ENCODE measurements around the gene C2CD5. TPM values are rescaled to one million over a fixed set of nuclear protein-coding genes. Genes with fewer than 3 reads are reported as not detected.

The C2CD5 gene
- total RNA-seq, 1 experiment from 2014 or later = 27.1 TPM

DNA sequence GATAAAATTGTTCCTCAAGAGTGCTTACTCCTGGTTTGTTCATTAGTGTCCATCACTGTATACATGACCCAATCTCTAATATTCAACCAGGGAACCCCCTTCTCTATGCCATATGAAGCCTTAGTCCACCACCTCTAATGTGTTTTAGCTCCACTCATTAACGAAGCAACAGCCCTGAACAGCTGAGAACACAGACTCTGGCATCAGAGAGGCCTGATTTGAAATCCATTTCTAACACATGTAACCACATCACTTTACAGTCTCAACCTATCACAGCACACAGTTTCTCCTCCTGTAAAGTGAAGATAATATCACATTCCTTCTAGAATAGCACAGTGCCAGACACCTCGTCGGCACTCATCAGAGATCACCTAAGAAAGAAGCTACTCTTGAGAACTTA, 64.3 kb downstream of the C2CD5 start:
- ChIA-PET POLR2A (ENCODE audit: low non-redundant PET) (no interaction called here), CTCF (no interaction called here)
- BruUV-seq (replicated peaks) = no TSS peak
- TF ChIP-seq, protein P1, sequence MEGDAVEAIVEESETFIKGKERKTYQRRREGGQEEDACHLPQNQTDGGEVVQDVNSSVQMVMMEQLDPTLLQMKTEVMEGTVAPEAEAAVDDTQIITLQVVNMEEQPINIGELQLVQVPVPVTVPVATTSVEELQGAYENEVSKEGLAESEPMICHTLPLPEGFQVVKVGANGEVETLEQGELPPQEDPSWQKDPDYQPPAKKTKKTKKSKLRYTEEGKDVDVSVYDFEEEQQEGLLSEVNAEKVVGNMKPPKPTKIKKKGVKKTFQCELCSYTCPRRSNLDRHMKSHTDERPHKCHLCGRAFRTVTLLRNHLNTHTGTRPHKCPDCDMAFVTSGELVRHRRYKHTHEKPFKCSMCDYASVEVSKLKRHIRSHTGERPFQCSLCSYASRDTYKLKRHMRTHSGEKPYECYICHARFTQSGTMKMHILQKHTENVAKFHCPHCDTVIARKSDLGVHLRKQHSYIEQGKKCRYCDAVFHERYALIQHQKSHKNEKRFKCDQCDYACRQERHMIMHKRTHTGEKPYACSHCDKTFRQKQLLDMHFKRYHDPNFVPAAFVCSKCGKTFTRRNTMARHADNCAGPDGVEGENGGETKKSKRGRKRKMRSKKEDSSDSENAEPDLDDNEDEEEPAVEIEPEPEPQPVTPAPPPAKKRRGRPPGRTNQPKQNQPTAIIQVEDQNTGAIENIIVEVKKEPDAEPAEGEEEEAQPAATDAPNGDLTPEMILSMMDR (conservative IDR thresholded peaks at IDR 0.05; ENCODE audit: low read depth, low read length) = no peak
- TF ChIP-seq EZH2 (IDR thresholded peaks at IDR 0.05; ENCODE audit: borderline replicate concordance, low read depth, low read length, poor library complexity, severe bottlenecking) = no peak
- Histone ChIP-seq H3K27ac (ENCODE audit: low read depth, low read length, poor library complexity, severe bottlenecking) (no peak overlapping the region), H3K9me3 (ENCODE audit: low read depth, low read length, poor library complexity, severe bottlenecking) (no peaks in the 10 kb centered on the region), H3K4me3 (ENCODE audit: low read depth, low read length, poor library complexity, severe bottlenecking) (no peak overlapping the region), H3K27me3 (replicated peaks; ENCODE audit: insufficient read depth, low read depth, low read length, poor library complexity) (no peaks in the 10 kb centered on the region), H3K4me1 (ENCODE audit: insufficient read depth, low read length, poor library complexity, severe bottlenecking) (no peaks in the 10 kb centered on the region), H3K36me3 (ENCODE audit: insufficient read depth, low read length, poor library complexity, severe bottlenecking) (peaks cover 4% of the 10 kb centered on the region)
- DNase-seq (ENCODE audit: low spot score) = no peak
- intact Hi-C loops (cut with micrococcal nuclease; ENCODE audit: unreplicated experiment) = no loop called here

DNA sequence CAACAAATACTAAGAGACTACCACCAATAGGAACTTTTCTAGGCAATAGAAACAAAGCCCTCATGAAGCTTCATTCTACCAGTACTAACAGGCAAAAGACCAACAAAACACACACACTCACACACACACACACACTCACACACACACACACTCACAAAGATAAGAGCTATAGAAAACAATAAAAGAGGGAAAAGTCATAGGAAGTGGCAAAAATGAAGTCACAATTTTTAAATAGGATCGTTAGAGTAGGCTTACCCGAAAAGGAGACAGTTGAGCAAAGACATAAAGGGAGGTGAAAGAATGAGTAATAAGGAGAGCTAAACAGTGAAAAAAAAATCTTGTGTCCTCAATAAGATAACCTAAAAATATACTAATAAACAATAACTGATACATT, 66.5 kb downstream of the C2CD5 start:
- Histone ChIP-seq H3K4me3 (ENCODE audit: low read depth, low read length, poor library complexity, severe bottlenecking) (no peak overlapping the region), H3K27ac (ENCODE audit: low read depth, low read length, poor library complexity, severe bottlenecking) (no peak overlapping the region), H3K36me3 (ENCODE audit: insufficient read depth, low read length, poor library complexity, severe bottlenecking) (no peaks in the 10 kb centered on the region), H3K9me3 (ENCODE audit: low read depth, low read length, poor library complexity, severe bottlenecking) (no peaks in the 10 kb centered on the region), H3K27me3 (replicated peaks; ENCODE audit: insufficient read depth, low read depth, low read length, poor library complexity) (no peaks in the 10 kb centered on the region), H3K4me1 (ENCODE audit: insufficient read depth, low read length, poor library complexity, severe bottlenecking) (no peaks in the 10 kb centered on the region)
- ChIA-PET POLR2A (ENCODE audit: low non-redundant PET) (no interaction called here), CTCF (no interaction called here)
- DNase-seq (ENCODE audit: low spot score) = no peak
- intact Hi-C loops (cut with micrococcal nuclease; ENCODE audit: unreplicated experiment) = no loop called here
- BruUV-seq (replicated peaks) = no TSS peak
- TF ChIP-seq EZH2 (IDR thresholded peaks at IDR 0.05; ENCODE audit: borderline replicate concordance, low read depth, low read length, poor library complexity, severe bottlenecking) = no peak
- TF ChIP-seq, protein P1 (conservative IDR thresholded peaks at IDR 0.05; ENCODE audit: low read depth, low read length) = no peak

DNA sequence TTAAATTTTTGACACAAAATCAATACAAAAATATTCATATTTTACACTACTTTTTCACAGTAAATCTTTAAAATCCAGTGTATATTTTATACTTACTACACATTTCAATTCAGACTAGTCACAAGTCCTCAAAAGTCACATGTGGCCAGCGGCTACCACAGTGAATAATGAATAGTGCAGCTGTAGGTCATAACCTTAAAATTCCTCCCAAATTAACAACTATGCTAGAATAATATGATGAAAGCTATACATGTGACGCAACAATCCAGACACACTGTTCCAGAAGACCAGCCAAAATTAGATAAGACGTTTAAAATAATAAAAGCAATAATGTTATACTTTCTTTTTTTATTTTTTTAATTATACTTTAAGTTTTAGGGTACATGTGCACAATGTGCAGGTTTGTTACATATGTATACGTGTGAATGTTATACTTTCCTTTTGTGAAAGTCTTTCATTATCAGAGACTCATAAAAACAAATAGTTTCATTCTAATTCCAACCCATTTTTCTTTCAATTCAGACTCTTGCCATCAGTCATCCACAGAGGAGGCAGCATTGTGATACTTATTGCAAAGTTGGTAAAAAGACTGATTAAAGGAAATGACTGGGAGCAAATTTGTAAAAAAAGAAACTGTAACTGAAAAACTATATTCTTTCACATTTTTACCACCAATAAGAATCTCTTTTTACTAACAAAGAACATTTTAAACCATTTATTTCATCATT, 67.0 kb downstream of the C2CD5 start:
- Histone ChIP-seq H3K4me3 (ENCODE audit: low read depth, low read length, poor library complexity, severe bottlenecking) (no peak overlapping the region), H3K27ac (ENCODE audit: low read depth, low read length, poor library complexity, severe bottlenecking) (no peak overlapping the region), H3K9me3 (ENCODE audit: low read depth, low read length, poor library complexity, severe bottlenecking) (no peaks in the 10 kb centered on the region), H3K36me3 (ENCODE audit: insufficient read depth, low read length, poor library complexity, severe bottlenecking) (no peaks in the 10 kb centered on the region), H3K27me3 (replicated peaks; ENCODE audit: insufficient read depth, low read depth, low read length, poor library complexity) (no peaks in the 10 kb centered on the region), H3K4me1 (ENCODE audit: insufficient read depth, low read length, poor library complexity, severe bottlenecking) (no peaks in the 10 kb centered on the region)
- TF ChIP-seq, protein P1 (conservative IDR thresholded peaks at IDR 0.05; ENCODE audit: low read depth, low read length) = no peak
- no peak for TF ChIP-seq EZH2 (IDR thresholded peaks at IDR 0.05; ENCODE audit: borderline replicate concordance, low read depth, low read length, poor library complexity, severe bottlenecking)
- POLR2A ChIA-PET (ENCODE audit: low non-redundant PET) = no interaction called here
- no peak for DNase-seq (ENCODE audit: low spot score)
- BruUV-seq (replicated peaks) = no TSS peak
- intact Hi-C loops (cut with micrococcal nuclease; ENCODE audit: unreplicated experiment) = no loop called here
- CTCF ChIA-PET = no interaction called here
